Measurements from ENCODE around the gene DBNL. TPM values are rescaled to one million over a fixed set of nuclear protein-coding genes. Genes with fewer than 3 reads are reported as not detected.

Gene DBNL
- total RNA-seq, 1 donor: 100 TPM

DNA sequence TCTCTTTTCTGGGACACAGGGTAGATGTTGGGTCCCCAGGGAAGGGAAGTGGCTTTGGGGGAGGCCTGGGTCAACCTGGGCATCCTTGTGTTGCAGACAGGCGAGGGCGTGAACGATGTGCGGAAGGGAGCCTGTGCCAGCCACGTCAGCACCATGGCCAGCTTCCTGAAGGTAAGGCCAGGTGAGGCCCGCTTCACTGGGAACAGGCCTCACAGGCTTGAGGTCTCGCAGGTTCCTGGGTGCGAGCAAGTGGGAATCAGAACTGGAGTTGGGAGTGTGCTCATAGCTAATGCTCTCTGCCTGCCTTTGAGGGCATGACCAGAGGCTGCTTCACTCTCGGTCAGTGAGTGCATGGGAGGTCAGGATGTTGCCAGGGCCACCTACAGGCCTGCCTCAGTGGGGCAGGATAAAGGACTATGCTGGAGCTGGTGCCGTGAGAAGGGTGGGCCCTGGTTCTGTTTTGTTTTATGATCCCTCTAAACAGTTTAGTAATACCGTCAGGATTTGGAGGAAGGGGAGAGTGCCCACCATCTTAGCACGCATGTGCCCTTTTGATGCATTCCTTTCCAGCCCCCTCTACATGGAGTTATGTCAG lies 8.4 kb downstream of the DBNL start:
- Histone ChIP-seq H3K4me3 (ENCODE audit: low read length) (no peak overlapping the region), H3K9me3 (ENCODE audit: low read depth, low read length) (no peaks in the 10 kb centered on the region), H3K4me1 (ENCODE audit: insufficient read depth, low read length) (peaks cover 53% of the 10 kb centered on the region), H3K27me3 (ENCODE audit: insufficient read depth, low read length) (no peaks in the 10 kb centered on the region)

DNA sequence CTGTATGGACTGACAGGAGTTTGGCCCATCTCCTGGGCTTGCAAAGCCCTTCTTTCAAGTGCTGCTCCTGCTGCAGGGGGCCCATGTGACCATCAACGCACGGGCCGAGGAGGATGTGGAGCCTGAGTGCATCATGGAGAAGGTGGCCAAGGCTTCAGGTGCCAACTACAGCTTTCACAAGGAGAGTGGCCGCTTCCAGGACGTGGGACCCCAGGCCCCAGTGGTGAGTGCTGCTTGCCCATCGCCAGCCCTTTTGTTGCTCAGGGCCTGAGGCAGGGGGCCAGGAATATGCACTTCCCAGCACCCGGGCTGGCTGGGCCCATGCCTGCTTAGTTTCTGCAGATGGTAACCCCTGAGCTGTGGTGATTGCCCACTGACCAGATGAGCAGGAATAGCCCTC lies 12.2 kb downstream of the DBNL start:
- Histone ChIP-seq H3K4me1 (ENCODE audit: insufficient read depth, low read length) (peaks cover 36% of the 10 kb centered on the region), H3K27me3 (ENCODE audit: insufficient read depth, low read length) (no peaks in the 10 kb centered on the region), H3K9me3 (ENCODE audit: low read depth, low read length) (no peaks in the 10 kb centered on the region), H3K4me3 (ENCODE audit: low read length) (no peak overlapping the region)

DNA sequence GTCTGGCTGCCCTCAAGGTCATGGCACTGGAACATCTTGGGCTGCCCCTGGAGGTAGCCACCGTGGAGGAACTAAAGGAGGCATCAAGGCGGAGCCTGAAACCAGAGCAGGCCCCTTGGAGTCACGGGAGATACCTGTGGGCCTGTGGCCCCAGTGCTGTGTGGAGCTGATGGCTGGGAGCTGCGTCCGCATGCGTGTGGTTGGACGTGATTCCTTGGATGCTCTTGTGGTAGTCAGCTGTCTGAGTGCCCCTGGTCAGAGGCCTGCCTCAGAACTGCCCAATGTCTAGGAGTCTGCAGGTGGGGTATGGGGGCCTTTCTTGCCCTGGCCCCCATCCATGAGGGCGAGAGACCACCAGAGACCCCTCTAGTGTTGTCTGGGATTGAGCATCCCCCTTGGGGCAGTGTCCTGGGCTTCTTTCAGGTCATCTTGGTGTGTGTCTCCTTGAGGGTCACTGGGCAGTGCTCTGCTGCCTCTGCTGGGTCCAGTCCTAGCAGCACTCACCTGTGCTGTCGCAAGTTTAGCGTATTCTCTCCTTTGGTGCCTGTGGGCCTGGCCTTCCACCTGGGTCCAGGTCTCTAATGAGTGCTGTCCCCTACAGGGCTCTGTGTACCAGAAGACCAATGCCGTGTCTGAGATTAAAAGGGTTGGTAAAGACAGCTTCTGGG lies 12.8 kb downstream of the DBNL start:
- H3K27me3 ChIP-seq (ENCODE audit: insufficient read depth, low read length): no peaks in the 10 kb centered on the region

DNA sequence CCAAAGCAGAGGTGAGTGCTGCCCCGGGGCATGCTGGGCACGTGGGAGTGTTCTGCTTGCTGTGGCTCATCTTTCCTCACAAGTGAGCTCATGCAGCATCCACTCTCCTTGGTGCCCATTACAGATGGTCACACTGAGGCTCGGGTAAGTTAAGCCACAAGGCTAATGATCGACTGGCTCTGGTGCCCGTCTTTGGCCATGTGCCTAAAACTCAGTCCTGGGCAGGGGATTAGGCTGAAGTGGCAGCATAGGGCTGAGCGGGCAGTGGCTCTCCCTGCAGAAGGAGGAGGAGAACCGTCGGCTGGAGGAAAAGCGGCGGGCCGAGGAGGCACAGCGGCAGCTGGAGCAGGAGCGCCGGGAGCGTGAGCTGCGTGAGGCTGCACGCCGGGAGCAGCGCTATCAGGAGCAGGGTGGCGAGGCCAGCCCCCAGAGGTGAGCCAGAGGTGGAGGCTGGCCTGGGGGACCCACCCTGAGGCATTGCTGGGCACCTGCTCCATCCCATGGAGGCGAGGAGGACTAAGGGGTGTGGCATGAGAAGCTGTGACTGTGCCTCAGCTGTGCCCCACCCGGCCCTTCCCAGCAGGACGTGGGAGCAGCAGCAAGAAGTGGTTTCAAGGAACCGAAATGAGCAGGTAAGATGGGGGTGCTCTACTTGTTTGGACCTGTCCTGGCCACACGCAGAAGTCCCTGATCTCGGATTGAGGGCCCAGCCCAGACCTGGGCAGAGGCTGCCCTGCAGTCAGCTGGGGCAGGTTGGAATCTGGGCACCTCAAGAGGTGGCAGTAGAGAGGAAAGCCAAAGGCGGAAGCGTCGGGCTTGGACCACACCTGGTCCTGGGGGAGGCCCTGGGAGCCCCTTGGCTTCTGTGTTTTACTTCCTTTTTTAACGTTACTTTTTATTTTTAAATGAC lies 13.6 kb downstream of the DBNL start:
- H3K4me3 ChIP-seq (ENCODE audit: low read length): no peak overlapping the region
- H3K27me3 ChIP-seq (ENCODE audit: insufficient read depth, low read length): no peaks in the 10 kb centered on the region
- H3K9me3 ChIP-seq (ENCODE audit: low read depth, low read length): no peaks in the 10 kb centered on the region
- H3K4me1 ChIP-seq (ENCODE audit: insufficient read depth, low read length): peaks cover 31% of the 10 kb centered on the region

More for the DNA sequence above, 12.8 kb downstream of the DBNL start:
- Histone ChIP-seq H3K9me3 (ENCODE audit: low read depth, low read length) (no peaks in the 10 kb centered on the region), H3K4me3 (ENCODE audit: low read length) (no peak overlapping the region), H3K4me1 (ENCODE audit: insufficient read depth, low read length) (peaks cover 31% of the 10 kb centered on the region)

DNA sequence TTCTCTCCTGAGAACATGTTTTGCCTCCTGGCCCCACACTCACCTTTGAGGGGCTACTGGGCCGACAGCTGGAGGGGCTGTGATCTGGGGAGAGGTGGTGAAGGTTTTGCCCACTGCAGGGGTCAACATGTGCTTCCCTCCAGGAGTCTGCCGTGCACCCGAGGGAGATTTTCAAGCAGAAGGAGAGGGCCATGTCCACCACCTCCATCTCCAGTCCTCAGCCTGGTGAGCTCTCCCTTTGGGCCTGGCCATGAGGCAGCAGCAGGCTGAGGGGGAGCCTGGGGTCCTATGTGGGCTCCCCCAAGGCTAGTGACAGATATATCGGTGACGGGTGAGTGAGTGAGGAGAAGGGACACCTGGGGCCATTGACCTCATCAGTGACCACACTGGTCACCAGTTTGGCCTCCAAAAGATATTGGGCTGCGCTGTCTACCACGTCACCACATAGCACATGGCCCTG lies 14.3 kb downstream of the DBNL start:
- Histone ChIP-seq H3K27me3 (ENCODE audit: insufficient read depth, low read length) (no peaks in the 10 kb centered on the region), H3K4me3 (ENCODE audit: low read length) (no peak overlapping the region), H3K9me3 (ENCODE audit: low read depth, low read length) (no peaks in the 10 kb centered on the region), H3K4me1 (ENCODE audit: insufficient read depth, low read length) (peaks cover 31% of the 10 kb centered on the region)

DNA sequence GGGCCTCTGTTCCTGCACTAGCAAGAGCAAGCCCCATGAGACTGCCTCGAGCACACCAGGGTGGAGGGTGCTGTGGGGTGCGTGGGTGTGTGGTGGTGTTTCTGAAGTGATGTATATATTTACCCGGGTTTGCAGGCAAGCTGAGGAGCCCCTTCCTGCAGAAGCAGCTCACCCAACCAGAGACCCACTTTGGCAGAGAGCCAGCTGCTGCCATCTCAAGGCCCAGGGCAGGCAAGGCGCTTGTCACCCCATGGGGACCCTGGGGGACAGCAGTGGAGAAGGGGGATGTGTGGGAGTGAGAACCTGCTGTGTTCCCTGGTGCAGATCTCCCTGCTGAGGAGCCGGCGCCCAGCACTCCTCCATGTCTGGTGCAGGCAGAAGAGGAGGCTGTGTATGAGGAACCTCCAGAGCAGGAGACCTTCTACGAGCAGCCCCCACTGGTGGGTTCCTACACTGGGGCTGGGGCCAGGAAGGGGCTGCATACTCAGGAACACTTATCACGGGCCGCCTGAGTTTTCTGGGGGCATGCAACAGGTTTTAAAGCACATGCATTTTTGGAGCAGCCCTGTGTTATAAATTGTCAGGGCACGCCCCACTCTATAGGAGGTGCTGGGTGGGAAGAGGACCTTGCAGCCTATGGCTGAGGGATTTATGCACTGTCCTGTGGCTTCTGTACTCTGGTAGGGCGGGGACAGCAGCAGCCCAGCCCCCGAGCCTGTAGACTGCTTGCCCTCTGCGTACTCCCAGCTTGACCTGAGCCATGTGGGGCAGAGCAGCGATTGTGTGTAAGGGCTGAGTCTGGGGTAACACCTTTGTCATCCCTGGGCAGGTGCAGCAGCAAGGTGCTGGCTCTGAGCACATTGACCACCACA lies 15.0 kb downstream of the DBNL start:
- H3K27me3 ChIP-seq (ENCODE audit: insufficient read depth, low read length): no peaks in the 10 kb centered on the region
- no peaks in the 10 kb centered on the region for H3K9me3 ChIP-seq (ENCODE audit: low read depth, low read length)
- H3K4me3 ChIP-seq (ENCODE audit: low read length): no peak overlapping the region
- peaks cover 31% of the 10 kb centered on the region for H3K4me1 ChIP-seq (ENCODE audit: insufficient read depth, low read length)

DNA sequence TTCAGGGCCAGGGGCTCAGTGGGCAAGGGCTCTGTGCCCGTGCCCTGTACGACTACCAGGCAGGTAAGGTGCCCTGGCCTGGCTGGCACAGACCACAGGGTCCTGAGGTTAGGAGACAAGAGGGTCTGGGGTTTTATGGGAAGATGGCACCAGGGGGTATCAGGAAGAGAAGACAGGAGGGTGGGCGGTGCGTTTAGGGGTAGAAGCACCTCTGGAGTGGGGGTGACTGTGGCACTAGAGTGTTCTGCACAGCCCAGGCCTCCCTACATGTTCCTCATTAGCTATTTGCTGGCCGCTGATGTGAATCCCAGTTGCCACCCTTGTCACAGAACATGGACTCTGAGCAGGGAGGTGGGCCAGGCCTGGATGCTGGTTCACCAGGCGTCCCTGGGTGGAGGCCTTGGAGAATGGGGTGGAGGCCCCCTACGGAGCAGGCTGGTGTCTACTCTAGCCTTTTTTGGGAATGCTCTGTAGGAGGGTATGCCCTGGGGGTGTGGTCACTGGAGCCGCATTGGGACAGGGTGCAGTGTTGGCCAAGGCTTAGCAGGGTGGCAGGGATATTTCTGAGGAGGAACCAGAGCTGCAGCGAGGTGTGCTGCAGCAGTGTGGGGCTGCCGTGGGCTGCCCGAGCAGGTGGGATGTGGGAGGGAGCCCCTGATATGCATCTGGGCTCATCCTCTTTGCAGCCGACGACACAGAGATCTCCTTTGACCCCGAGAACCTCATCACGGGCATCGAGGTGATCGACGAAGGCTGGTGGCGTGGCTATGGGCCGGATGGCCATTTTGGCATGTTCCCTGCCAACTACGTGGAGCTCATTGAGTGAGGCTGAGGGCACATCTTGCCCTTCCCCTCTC lies 15.8 kb downstream of the DBNL start:
- H3K4me1 ChIP-seq (ENCODE audit: insufficient read depth, low read length): peaks cover 34% of the 10 kb centered on the region
- H3K9me3 ChIP-seq (ENCODE audit: low read depth, low read length): no peaks in the 10 kb centered on the region
- no peak overlapping the region for H3K4me3 ChIP-seq (ENCODE audit: low read length)
- no peaks in the 10 kb centered on the region for H3K27me3 ChIP-seq (ENCODE audit: insufficient read depth, low read length)

DNA sequence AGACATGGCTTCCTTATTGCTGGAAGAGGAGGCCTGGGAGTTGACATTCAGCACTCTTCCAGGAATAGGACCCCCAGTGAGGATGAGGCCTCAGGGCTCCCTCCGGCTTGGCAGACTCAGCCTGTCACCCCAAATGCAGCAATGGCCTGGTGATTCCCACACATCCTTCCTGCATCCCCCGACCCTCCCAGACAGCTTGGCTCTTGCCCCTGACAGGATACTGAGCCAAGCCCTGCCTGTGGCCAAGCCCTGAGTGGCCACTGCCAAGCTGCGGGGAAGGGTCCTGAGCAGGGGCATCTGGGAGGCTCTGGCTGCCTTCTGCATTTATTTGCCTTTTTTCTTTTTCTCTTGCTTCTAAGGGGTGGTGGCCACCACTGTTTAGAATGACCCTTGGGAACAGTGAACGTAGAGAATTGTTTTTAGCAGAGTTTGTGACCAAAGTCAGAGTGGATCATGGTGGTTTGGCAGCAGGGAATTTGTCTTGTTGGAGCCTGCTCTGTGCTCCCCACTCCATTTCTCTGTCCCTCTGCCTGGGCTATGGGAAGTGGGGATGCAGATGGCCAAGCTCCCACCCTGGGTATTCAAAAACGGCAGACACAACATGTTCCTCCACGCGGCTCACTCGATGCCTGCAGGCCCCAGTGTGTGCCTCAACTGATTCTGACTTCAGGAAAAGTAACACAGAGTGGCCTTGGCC lies 16.6 kb downstream of the DBNL start:
- no peaks in the 10 kb centered on the region for H3K27me3 ChIP-seq (ENCODE audit: insufficient read depth, low read length)
- peaks cover 41% of the 10 kb centered on the region for H3K4me1 ChIP-seq (ENCODE audit: insufficient read depth, low read length)
- no peak overlapping the region for H3K4me3 ChIP-seq (ENCODE audit: low read length)
- no peaks in the 10 kb centered on the region for H3K9me3 ChIP-seq (ENCODE audit: low read depth, low read length)

DNA sequence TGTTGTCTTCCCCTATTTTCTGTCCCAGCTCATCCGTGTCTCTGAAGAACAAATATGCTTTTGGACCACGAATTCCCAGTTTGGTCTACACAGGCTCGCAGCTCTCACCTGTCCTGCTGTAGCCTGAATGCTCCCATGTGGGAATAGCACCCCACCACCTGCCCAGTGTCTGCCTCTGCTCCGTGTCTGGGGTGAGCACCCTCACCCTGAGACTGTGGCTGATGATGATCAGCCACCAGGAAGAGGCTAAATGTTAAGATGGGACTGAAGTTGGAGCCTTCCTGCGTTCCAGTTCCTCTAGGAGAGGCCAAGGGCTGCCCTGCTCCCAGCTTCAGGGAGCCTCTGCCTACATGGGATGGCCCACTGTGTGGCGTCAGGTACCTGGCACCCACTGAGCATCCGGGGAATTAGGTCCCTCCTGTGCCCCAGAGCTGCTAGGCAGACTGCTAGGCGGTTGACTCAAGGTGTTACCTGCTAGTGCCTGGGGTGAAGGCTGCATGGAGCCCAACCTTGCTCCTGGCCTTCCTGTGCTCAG lies 17.2 kb downstream of the DBNL start:
- Histone ChIP-seq H3K4me1 (ENCODE audit: insufficient read depth, low read length) (peaks cover 41% of the 10 kb centered on the region), H3K4me3 (ENCODE audit: low read length) (no peak overlapping the region), H3K27me3 (ENCODE audit: insufficient read depth, low read length) (no peaks in the 10 kb centered on the region), H3K9me3 (ENCODE audit: low read depth, low read length) (no peaks in the 10 kb centered on the region)

DNA sequence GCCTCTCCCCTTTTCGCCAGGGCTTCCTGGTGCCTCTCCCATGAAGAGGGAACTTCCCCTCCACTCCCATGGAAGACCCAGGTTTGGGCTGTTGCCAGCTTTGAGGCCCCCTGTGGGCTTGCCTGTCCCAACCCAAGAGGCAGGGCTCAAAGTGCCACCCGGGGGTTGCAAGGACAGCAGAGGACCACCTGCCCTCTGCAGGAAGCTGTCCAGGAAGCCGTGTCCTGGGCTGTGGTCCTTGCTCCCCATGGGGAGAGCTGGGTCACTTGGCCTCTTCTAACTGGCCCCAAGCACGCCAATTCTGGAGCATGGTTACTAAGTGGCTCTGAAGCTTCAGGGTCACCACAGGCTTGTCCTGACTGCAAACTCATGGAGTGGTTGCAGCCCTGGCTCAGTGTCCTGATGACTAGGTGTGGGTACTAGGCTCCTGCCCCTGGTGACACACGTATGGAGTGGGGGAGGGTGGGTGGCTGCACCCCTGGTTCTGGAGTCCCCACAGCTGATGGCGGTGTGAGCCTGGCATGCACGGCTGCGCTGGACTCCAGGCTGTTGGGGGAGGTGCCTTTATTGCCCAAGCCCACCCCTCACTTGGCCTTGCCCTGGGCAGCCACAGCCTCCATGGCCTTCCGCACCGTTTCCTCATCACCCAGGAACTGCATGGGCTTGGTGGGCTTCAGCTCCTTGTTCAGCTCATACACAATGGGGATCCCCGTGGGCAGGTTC lies 17.8 kb downstream of the DBNL start:
- peaks cover 39% of the 10 kb centered on the region for H3K4me1 ChIP-seq (ENCODE audit: insufficient read depth, low read length)
- no peaks in the 10 kb centered on the region for H3K27me3 ChIP-seq (ENCODE audit: insufficient read depth, low read length)
- H3K4me3 ChIP-seq (ENCODE audit: low read length): no peak overlapping the region
- no peaks in the 10 kb centered on the region for H3K9me3 ChIP-seq (ENCODE audit: low read depth, low read length)

DNA sequence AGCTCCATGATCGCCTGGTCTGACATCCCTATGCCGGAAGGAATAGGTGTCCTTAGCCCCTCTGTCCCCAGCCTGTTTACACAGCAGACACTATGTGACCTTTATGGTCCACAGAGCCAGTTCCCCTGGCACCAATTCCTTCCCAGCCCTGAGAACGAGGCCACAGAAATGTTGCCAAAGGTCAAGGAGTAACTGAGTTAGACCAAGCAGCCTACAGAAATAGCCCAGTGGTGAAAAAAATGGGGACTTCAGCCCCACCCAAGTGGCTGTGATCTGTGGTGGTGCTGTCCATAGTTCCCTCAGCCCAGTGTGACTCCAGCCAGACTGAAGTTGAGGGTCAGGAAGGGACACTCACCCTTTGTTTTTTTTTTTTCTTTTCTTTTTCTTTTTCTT lies 18.4 kb downstream of the DBNL start:
- Histone ChIP-seq H3K4me1 (ENCODE audit: insufficient read depth, low read length) (peaks cover 33% of the 10 kb centered on the region), H3K27me3 (ENCODE audit: insufficient read depth, low read length) (no peaks in the 10 kb centered on the region), H3K9me3 (ENCODE audit: low read depth, low read length) (no peaks in the 10 kb centered on the region), H3K4me3 (ENCODE audit: low read length) (no peak overlapping the region)

DNA sequence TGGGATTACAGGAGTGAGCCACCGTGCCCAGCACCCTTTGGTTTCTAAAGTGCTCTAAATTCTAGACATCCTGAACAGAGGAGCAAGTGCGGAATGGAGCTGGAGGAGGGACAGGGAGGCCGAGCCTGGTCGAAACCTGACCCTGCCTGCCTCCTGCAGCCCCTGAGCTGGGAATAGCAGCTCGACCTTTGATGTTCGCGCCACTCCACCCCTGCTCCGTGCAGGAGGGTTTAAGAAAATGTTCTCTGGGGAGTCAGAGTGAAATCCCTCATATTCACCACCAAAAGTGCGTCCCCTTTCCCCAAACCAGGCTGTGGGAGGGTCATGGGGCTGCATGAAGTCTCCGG lies 19.0 kb downstream of the DBNL start:
- no peaks in the 10 kb centered on the region for H3K9me3 ChIP-seq (ENCODE audit: low read depth, low read length)
- H3K4me3 ChIP-seq (ENCODE audit: low read length): no peak overlapping the region
- peaks cover 28% of the 10 kb centered on the region for H3K4me1 ChIP-seq (ENCODE audit: insufficient read depth, low read length)
- H3K27me3 ChIP-seq (ENCODE audit: insufficient read depth, low read length): no peaks in the 10 kb centered on the region
